GM11168 (cell line): ENCODE data around the gene ARMC12.

Experiments
- in situ Hi-C: fragments of 300-500 bp; cut with MboI; formaldehyde crosslinking; loops from one replicate; pipeline ENCODE4 v1.12.0; 2022; ENCODE audit warnings: low sequenced_read_pairs; ENCODE audit not compliant: unreplicated experiment

Gene ARMC12

GRCh38 chr6:35718375-35718736 lies 18.5 kb upstream of the ARMC12 start:
- in situ Hi-C loops = no loop called here

GRCh38 chr6:35718911-35719381 lies 17.9 kb upstream of the ARMC12 start:
- in situ Hi-C loops = no loop called here

GRCh38 chr6:35719404-35719829 lies 17.4 kb upstream of the ARMC12 start:
- in situ Hi-C loops = no loop called here

GRCh38 chr6:35719830-35720733 lies 16.8 kb upstream of the ARMC12 start:
- in situ Hi-C loops = no loop called here

- in situ Hi-C loops = no loop called here
These were observed 14.6 kb upstream of the ARMC12 start for GRCh38 chr6:35722121-35722761.

GRCh38 chr6:35723587-35723986 lies 13.2 kb upstream of the ARMC12 start:
- in situ Hi-C loops = no loop called here

- in situ Hi-C loops = no loop called here
These were observed 12.8 kb upstream of the ARMC12 start for GRCh38 chr6:35724059-35724458.

- in situ Hi-C loops = no loop called here
These were observed 12.4 kb upstream of the ARMC12 start for GRCh38 chr6:35724471-35724870.

GRCh38 chr6:35725081-35725708 lies 11.6 kb upstream of the ARMC12 start:
- in situ Hi-C loops = no loop called here

GRCh38 chr6:35725721-35726438 lies 11.0 kb upstream of the ARMC12 start:
- in situ Hi-C loops = no loop called here

GRCh38 chr6:35727231-35727934 lies 9.4 kb upstream of the ARMC12 start:
- in situ Hi-C loops = no loop called here

GRCh38 chr6:35727935-35728682 lies 8.7 kb upstream of the ARMC12 start:
- in situ Hi-C loops = no loop called here

- in situ Hi-C loops = no loop called here
These were observed 7.9 kb upstream of the ARMC12 start for GRCh38 chr6:35728683-35729678.

GRCh38 chr6:35729722-35730121 lies 7.1 kb upstream of the ARMC12 start:
- in situ Hi-C loops = no loop called here

GRCh38 chr6:35730745-35731413 lies 6.0 kb upstream of the ARMC12 start:
- in situ Hi-C loops = no loop called here

GRCh38 chr6:35731414-35731735 lies 5.5 kb upstream of the ARMC12 start:
- in situ Hi-C loops = no loop called here

GRCh38 chr6:35731736-35732532 lies 4.9 kb upstream of the ARMC12 start:
- in situ Hi-C loops = no loop called here
